SK-N-SH (cell line): ENCODE results near the gene PCSK9. TPM values are rescaled to one million over a fixed set of nuclear protein-coding genes. Genes with fewer than 3 reads are reported as not detected.

ENCODE experiments used
- CTCF ChIA-PET: fragments of 300-600, 350-600 bp; formaldehyde crosslinking; extraction: SDS; loops from one replicate; lab custom pipeline; 2021; lab: Yijun Ruan, JAX
- POLR2A ChIA-PET: fragments of 350-600 bp; sonication (Branson Sonifier 250); formaldehyde crosslinking; extraction: SDS; loops from one replicate; lab custom pipeline; 2020; ENCODE audit warnings: antibody characterized with exemption, inconsistent platforms; lab: Yijun Ruan, JAX
- DNase-seq: peaks from one replicate; pipeline ENCODE4 v3.0.0; 2012
- H2AFZ ChIP-seq: fragments of 200-600 bp; sonication (generic); 2 replicates; pipeline ENCODE4 v1.8.1; 2016; ENCODE audit warnings: antibody characterized with exemption, mild to moderate bottlenecking, low read depth
- H3F3A ChIP-seq: fragments of 200-600 bp; sonication (generic); replicated peaks from 2 replicates; pipeline ENCODE3; 2016; ENCODE audit warnings: antibody characterized with exemption, mild to moderate bottlenecking; ENCODE audit not compliant: insufficient read depth
- H3K27ac ChIP-seq, 2 experiments: fragments of 200-500 bp in 1 of 2; fragments of 200-600 bp in 1 of 2; sonication (Bioruptor generic) in 1 of 2; sonication (generic), shearing (Covaris generic) in 1 of 2; 2 replicates each; pipeline versions ENCODE4 v1.5.1 to v1.6.1; 2014 to 2016; ENCODE audit warnings: low read depth in 2 of 2, inconsistent platforms in 1 of 2, low read length in 1 of 2, mild to moderate bottlenecking in 1 of 2, mixed read lengths in 1 of 2
- H3K27me3 ChIP-seq: fragments of 200-600 bp; sonication (generic), shearing (Covaris generic); 2 replicates; pipeline ENCODE4 v1.6.1; 2016; ENCODE audit warnings: mixed run types; ENCODE audit not compliant: insufficient read depth
- H3K36me3 ChIP-seq, 2 experiments: fragments of 200-500 bp in 1 of 2; fragments of 200-600 bp in 1 of 2; sonication (Bioruptor generic) in 1 of 2; sonication (generic) in 1 of 2; replicated peaks in 1 of 2; 2 replicates each; pipeline versions ENCODE3 to v1.5.1; 2014 to 2016; ENCODE audit warnings: low read length in 1 of 2, mild to moderate bottlenecking in 1 of 2; ENCODE audit not compliant: insufficient read depth in 2 of 2, control insufficient read depth in 1 of 2
- H3K4me1 ChIP-seq, 2 experiments: fragments of 200-500 bp in 1 of 2; fragments of 200-600 bp in 1 of 2; sonication (Bioruptor generic) in 1 of 2; sonication (generic), shearing (Covaris generic) in 1 of 2; 2 replicates each; pipeline versions ENCODE4 v1.5.1 to v1.6.1; 2014 to 2016; ENCODE audit warnings: low read depth in 1 of 2, low read length in 1 of 2, mixed run types in 1 of 2; ENCODE audit not compliant: insufficient read depth in 2 of 2, control insufficient read depth in 1 of 2
- H3K4me2 ChIP-seq: fragments of 200-600 bp; sonication (generic), shearing (Covaris generic); 2 replicates; pipeline ENCODE4 v1.6.1; 2017; ENCODE audit warnings: mixed run types
- H3K4me3 ChIP-seq, 2 experiments: fragments of 200-500 bp in 1 of 2; fragments of 200-600 bp in 1 of 2; sonication (Bioruptor generic) in 1 of 2; sonication (generic), shearing (Covaris generic) in 1 of 2; 2 replicates each; pipeline versions ENCODE4 v1.5.1 to v1.8.1; 2014 to 2016; ENCODE audit warnings: low read depth in 2 of 2, inconsistent platforms in 1 of 2, low read length in 1 of 2, mild to moderate bottlenecking in 1 of 2, mixed read lengths in 1 of 2, moderate library complexity in 1 of 2
- H3K79me2 ChIP-seq: fragments of 200-600 bp; sonication (generic); 2 replicates; pipeline ENCODE4 v1.8.1; 2017; ENCODE audit warnings: mild to moderate bottlenecking; ENCODE audit not compliant: insufficient read depth
- H3K9ac ChIP-seq: fragments of 200-600 bp; sonication (generic); 2 replicates; pipeline ENCODE4 v1.6.1; 2017; ENCODE audit warnings: mixed run types
- H3K9me2 ChIP-seq: fragments of 200-600 bp; sonication (generic); 2 replicates; pipeline ENCODE4 v1.6.1; 2017; ENCODE audit warnings: mixed run types
- H3K9me3 ChIP-seq: fragments of 200-600 bp; sonication (generic); 2 replicates; pipeline ENCODE4 v1.6.1; 2017; ENCODE audit warnings: mixed run types, mild to moderate bottlenecking, moderate library complexity
- H4K20me1 ChIP-seq: fragments of 200-600 bp; sonication (generic); 2 replicates; pipeline ENCODE4 v1.6.1; 2017; ENCODE audit warnings: mild to moderate bottlenecking, mixed run types; ENCODE audit not compliant: insufficient read depth
- ELF1 ChIP-seq: IDR thresholded peaks from 2 replicates; pipeline ENCODE4 v1.4.0; 2012
- EZH2phosphoT487 ChIP-seq: fragments of 200-600 bp; sonication (generic); IDR thresholded peaks from 2 replicates; pipeline ENCODE4 v1.6.1; 2017; ENCODE audit warnings: low read depth, mixed run types, mild to moderate bottlenecking, antibody characterized with exemption, moderate library complexity, borderline replicate concordance
- FOSL2 ChIP-seq: IDR thresholded peaks from 2 replicates; pipeline ENCODE4 v1.4.0; 2012; ENCODE audit warnings: low read depth, mild to moderate bottlenecking, moderate library complexity, borderline replicate concordance
- FOXJ3 ChIP-seq: sonication (generic); formaldehyde crosslinking; IDR thresholded peaks from 2 replicates; pipeline ENCODE4 v1.5.1; 2020; ENCODE audit warnings: mild to moderate bottlenecking, missing genetic modification reagents
- FOXM1 ChIP-seq: IDR thresholded peaks from 2 replicates; pipeline ENCODE4 v1.4.0; 2012; ENCODE audit warnings: low read depth, mild to moderate bottlenecking
- GABPA ChIP-seq: IDR thresholded peaks from 2 replicates; pipeline ENCODE4 v1.4.0; 2012; ENCODE audit warnings: low read depth, mild to moderate bottlenecking
- GATA2 ChIP-seq: sonication (generic); formaldehyde crosslinking; IDR thresholded peaks from 2 replicates; pipeline ENCODE4 v1.5.0; 2020; ENCODE audit warnings: mild to moderate bottlenecking, missing genetic modification reagents
- JUND ChIP-seq: IDR thresholded peaks from 2 replicates; pipeline ENCODE4 v1.4.0; 2012
- MEF2A ChIP-seq: IDR thresholded peaks from 2 replicates; pipeline ENCODE4 v1.4.0; 2012; ENCODE audit warnings: low read depth, borderline replicate concordance
- MXI1 ChIP-seq: IDR thresholded peaks from 2 replicates; pipeline ENCODE4 v1.6.1; 2012; ENCODE audit warnings: mild to moderate bottlenecking, low read depth, low read length, improper control_type of control experiment
- NFIC ChIP-seq: IDR thresholded peaks from 2 replicates; pipeline ENCODE4 v1.4.0; 2012; ENCODE audit warnings: borderline replicate concordance
- POLR2AphosphoS5 ChIP-seq: IDR thresholded peaks from 2 replicates; pipeline ENCODE4 v1.6.1; 2012; ENCODE audit warnings: low read depth, low read length
- RAD21 ChIP-seq: IDR thresholded peaks from 2 replicates; pipeline ENCODE4 v1.6.1; 2012; ENCODE audit warnings: mild to moderate bottlenecking, low read length
- RCOR1 ChIP-seq: fragments of 150-350 bp; IDR thresholded peaks from 2 replicates; pipeline ENCODE4 v1.6.1; 2017; ENCODE audit warnings: antibody characterized with exemption, low read length
- RFX5 ChIP-seq: IDR thresholded peaks from 2 replicates; pipeline ENCODE4 v1.6.1; 2012; ENCODE audit warnings: mild to moderate bottlenecking, improper control_type of control experiment, low read length
- SIN3A ChIP-seq: IDR thresholded peaks from 2 replicates; pipeline ENCODE4 v1.6.1; 2012; ENCODE audit warnings: low read depth, mild to moderate bottlenecking, low read length, moderate library complexity, borderline replicate concordance
- SMC3 ChIP-seq: IDR thresholded peaks from 2 replicates; pipeline ENCODE4 v1.6.1; 2012; ENCODE audit warnings: low read depth, low read length, improper control_type of control experiment
- WGBS: methylation state at CpG from one replicate; pipeline ENCODE4 v1.1.6; 2017; ENCODE audit warnings: low lambda C conversion rate; 5-methylcytosine and 5-hydroxymethylcytosine counted together
- polyA plus RNA-seq, 3 experiments: library from polyadenylated mRNA; depleted of rRNA; stranded (reverse); fragments of >200 nt; gene quantifications; 2 replicates each; pipeline ENCODE4 v1.2.3, GENCODE V29; 2012
- TF ChIP-seq, protein P1 (sequence below): fragments of 150-350 bp; IDR thresholded peaks from 2 replicates; pipeline ENCODE4 v1.6.1; 2016; ENCODE audit warnings: mild to moderate bottlenecking, low read depth, low read length
- TF ChIP-seq, protein P2 (sequence below): IDR thresholded peaks from 2 replicates; pipeline ENCODE4 v1.4.0; 2012; ENCODE audit warnings: low read depth
- TF ChIP-seq, protein P3 (sequence below): fragments of 200-600 bp; sonication (generic); IDR thresholded peaks from 2 replicates; pipeline ENCODE4 v1.6.1; 2017; ENCODE audit warnings: antibody characterized with exemption, mild to moderate bottlenecking, moderate library complexity
- TF ChIP-seq, protein P4 (sequence below): IDR thresholded peaks from 2 replicates; pipeline ENCODE4; 2012

The PCSK9 gene
- polyA plus RNA-seq, 1 of the 3 experiments (the other 2 are of a cell fraction), result 0.02 TPM

DNA sequence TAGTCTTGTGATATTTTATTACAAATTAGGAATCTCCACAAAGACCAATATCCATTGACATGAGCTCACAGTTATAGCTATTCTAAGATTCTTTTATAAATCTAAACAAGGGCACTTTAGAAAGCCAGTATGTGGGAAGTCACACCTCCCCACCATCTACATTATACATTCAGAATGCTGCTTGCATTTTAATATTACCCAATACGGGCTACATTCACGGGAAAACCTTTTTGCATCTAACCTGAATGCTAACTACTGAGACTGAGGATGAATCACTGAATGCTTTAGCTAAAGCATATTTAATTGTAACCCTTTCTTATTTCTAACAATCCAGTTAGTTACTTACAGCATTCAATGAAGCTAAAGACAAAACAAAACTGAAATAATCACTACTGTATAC lies 53.1 kb downstream of the PCSK9 start (continued):
- TF ChIP-seq NFIC (no peak), SIN3A (no peak), RAD21 (no peak)
- TF ChIP-seq, protein P1, sequence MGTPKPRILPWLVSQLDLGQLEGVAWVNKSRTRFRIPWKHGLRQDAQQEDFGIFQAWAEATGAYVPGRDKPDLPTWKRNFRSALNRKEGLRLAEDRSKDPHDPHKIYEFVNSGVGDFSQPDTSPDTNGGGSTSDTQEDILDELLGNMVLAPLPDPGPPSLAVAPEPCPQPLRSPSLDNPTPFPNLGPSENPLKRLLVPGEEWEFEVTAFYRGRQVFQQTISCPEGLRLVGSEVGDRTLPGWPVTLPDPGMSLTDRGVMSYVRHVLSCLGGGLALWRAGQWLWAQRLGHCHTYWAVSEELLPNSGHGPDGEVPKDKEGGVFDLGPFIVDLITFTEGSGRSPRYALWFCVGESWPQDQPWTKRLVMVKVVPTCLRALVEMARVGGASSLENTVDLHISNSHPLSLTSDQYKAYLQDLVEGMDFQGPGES, result no peak

DNA sequence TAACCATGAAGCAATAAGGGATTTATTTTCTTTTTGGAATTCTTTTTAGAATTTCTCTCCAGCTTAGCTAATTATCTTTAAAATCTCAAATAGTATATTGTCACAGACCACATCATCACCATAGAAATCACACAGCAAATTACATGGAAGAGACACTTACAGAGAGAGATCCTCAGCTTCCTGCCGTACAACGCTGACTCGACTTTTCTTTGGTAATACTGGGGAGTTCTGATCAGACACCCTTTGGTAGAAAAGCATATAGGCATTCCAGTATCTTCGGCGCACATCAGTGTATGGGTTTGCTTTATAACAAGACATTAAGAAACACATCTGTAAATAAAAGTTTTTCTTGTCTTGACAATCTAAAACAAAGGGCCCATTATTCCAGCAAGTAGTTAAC lies 55.7 kb downstream of the PCSK9 start:
- no peak overlapping the region for H3K27ac ChIP-seq
- H3K4me3 ChIP-seq, result no peak overlapping the region
- WGBS, result 99% methylated on average over 5 of the region's 5 CpGs
- H4K20me1 ChIP-seq, result no peaks in the 10 kb centered on the region
- no peaks in the 10 kb centered on the region for H3K4me1 ChIP-seq
- no peak overlapping the region for H2AFZ ChIP-seq
- TF ChIP-seq JUND, result no peak
- TF ChIP-seq GABPA, result no peak
- no peak for TF ChIP-seq RAD21
- no peak for TF ChIP-seq POLR2AphosphoS5
- no peak for TF ChIP-seq FOXJ3
- TF ChIP-seq, protein P2, sequence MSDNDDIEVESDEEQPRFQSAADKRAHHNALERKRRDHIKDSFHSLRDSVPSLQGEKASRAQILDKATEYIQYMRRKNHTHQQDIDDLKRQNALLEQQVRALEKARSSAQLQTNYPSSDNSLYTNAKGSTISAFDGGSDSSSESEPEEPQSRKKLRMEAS, result no peak
- TF ChIP-seq FOSL2, result no peak
- ChIA-PET POLR2A (no interaction called here), CTCF (interaction anchor here (0.7 to 1.7 kb wide), 2 partner anchors 9 to 24 kb away, joined by 3 to 4 read pairs; no protein-coding TSS in a partner anchor)
- DNase-seq, result no peak
- H3K4me2 ChIP-seq, result no peak overlapping the region
- no peaks in the 10 kb centered on the region for H3K27me3 ChIP-seq
- H3K9me2 ChIP-seq, result no peaks in the 10 kb centered on the region
- peaks cover 88 to 90% of the 10 kb centered on the region in 2 experiments for H3K36me3 ChIP-seq
- H3K9ac ChIP-seq, result no peak overlapping the region
- H3K9me3 ChIP-seq, result no peaks in the 10 kb centered on the region
- no peaks in the 10 kb centered on the region for H3K79me2 ChIP-seq
- H3F3A ChIP-seq, result no peaks in the 10 kb centered on the region

DNA sequence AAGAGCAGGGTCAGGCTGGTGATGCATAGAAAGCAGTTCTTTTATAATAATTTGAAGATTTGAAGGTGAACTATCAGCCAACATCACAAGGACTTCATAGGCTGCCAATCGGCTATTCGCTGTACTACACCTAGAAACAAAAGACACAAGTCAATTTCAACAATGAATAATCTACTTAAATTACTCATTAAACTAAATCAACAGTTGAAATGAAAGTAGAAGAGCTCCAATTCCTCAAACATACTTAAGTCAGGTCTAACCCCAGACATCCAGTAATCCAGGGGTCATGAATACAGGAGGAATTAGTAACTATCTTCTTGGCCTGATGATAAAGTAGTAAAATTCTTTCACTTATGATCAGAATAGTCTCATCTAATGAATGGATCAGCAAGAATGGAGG lies 64.5 kb downstream of the PCSK9 start:
- TF ChIP-seq ELF1, result no peak
- TF ChIP-seq, protein P3, sequence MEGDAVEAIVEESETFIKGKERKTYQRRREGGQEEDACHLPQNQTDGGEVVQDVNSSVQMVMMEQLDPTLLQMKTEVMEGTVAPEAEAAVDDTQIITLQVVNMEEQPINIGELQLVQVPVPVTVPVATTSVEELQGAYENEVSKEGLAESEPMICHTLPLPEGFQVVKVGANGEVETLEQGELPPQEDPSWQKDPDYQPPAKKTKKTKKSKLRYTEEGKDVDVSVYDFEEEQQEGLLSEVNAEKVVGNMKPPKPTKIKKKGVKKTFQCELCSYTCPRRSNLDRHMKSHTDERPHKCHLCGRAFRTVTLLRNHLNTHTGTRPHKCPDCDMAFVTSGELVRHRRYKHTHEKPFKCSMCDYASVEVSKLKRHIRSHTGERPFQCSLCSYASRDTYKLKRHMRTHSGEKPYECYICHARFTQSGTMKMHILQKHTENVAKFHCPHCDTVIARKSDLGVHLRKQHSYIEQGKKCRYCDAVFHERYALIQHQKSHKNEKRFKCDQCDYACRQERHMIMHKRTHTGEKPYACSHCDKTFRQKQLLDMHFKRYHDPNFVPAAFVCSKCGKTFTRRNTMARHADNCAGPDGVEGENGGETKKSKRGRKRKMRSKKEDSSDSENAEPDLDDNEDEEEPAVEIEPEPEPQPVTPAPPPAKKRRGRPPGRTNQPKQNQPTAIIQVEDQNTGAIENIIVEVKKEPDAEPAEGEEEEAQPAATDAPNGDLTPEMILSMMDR, result no peak
- TF ChIP-seq MEF2A, result no peak
- no peak for TF ChIP-seq SMC3
- no peak for TF ChIP-seq FOSL2
- no peak for TF ChIP-seq GATA2 (CRISPR knock-in tag)
- TF ChIP-seq, protein P4, sequence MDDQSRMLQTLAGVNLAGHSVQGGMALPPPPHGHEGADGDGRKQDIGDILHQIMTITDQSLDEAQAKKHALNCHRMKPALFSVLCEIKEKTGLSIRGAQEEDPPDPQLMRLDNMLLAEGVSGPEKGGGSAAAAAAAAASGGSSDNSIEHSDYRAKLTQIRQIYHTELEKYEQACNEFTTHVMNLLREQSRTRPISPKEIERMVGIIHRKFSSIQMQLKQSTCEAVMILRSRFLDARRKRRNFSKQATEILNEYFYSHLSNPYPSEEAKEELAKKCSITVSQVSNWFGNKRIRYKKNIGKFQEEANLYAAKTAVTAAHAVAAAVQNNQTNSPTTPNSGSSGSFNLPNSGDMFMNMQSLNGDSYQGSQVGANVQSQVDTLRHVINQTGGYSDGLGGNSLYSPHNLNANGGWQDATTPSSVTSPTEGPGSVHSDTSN, result no peak
- no peak for TF ChIP-seq FOXM1
- TF ChIP-seq RCOR1, result no peak
- TF ChIP-seq MXI1, result no peak
- no peak for TF ChIP-seq RAD21
- no peak for TF ChIP-seq SIN3A
- no peak for TF ChIP-seq POLR2AphosphoS5
- no peak for TF ChIP-seq EZH2phosphoT487
- TF ChIP-seq RFX5, result no peak

More for the DNA sequence above, 64.5 kb downstream of the PCSK9 start:
- H3K9ac ChIP-seq, result no peak overlapping the region
- no peaks in the 10 kb centered on the region for H3K9me2 ChIP-seq
- H3K27me3 ChIP-seq, result no peaks in the 10 kb centered on the region
- no peak overlapping the region for H3K4me3 ChIP-seq
- H3K36me3 ChIP-seq, result peaks cover 79 to 89% of the 10 kb centered on the region in 2 experiments
- no peak overlapping the region for H3K27ac ChIP-seq
- no peaks in the 10 kb centered on the region for H3F3A ChIP-seq
- WGBS, result 100% methylated on average over 2 of the region's 2 CpGs
- DNase-seq, result no peak
- H3K9me3 ChIP-seq, result no peaks in the 10 kb centered on the region
- H3K4me1 ChIP-seq, result no peaks in the 10 kb centered on the region
- no peaks in the 10 kb centered on the region for H3K79me2 ChIP-seq
- no peaks in the 10 kb centered on the region for H4K20me1 ChIP-seq
- H3K4me2 ChIP-seq, result no peak overlapping the region
- ChIA-PET CTCF (interaction anchor here (0.7 to 1.2 kb wide), 2 partner anchors 27 to 173 kb away, joined by 3 read pairs; no protein-coding TSS in a partner anchor), POLR2A (no interaction called here)
- H2AFZ ChIP-seq, result no peak overlapping the region
